ENCODE results near the gene TMC7.

DNA sequence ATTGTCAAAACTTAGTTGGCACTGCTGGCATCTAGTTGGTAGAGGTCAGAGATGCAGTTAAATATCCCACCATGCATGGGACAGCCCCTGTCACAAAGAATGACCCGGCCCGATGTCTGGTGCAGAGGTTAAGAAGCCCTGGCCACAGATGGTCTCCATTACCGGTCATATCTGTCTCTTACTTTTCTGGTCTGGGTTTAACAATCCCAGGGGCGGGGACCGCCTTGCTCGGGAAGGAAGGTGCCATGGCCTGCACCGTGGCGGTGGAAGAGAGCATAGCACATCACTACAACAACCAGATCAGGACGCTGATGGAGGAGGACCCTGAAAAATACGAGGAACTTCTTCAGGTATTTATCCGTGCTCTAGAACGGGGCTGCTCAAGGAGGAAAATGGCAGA, 91.8 kb downstream of the TMC7 start:
- no peak for TF ChIP-seq EP300 (IDR thresholded peaks at IDR 0.05)
- TF ChIP-seq, protein P1, sequence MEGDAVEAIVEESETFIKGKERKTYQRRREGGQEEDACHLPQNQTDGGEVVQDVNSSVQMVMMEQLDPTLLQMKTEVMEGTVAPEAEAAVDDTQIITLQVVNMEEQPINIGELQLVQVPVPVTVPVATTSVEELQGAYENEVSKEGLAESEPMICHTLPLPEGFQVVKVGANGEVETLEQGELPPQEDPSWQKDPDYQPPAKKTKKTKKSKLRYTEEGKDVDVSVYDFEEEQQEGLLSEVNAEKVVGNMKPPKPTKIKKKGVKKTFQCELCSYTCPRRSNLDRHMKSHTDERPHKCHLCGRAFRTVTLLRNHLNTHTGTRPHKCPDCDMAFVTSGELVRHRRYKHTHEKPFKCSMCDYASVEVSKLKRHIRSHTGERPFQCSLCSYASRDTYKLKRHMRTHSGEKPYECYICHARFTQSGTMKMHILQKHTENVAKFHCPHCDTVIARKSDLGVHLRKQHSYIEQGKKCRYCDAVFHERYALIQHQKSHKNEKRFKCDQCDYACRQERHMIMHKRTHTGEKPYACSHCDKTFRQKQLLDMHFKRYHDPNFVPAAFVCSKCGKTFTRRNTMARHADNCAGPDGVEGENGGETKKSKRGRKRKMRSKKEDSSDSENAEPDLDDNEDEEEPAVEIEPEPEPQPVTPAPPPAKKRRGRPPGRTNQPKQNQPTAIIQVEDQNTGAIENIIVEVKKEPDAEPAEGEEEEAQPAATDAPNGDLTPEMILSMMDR (IDR thresholded peaks at IDR 0.05): no peak
